Astrocyte (in vitro differentiated cells and primary cell): ENCODE results near the gene GLB1L3.

Source experiments
- EZH2 ChIP-seq: IDR thresholded peaks from 2 replicates; pipeline ENCODE4 v1.6.1; 2012; ENCODE audit warnings: mild to moderate bottlenecking, low read length, inconsistent platforms; ENCODE audit not compliant: insufficient read depth
- TF ChIP-seq, protein P1 (sequence below): IDR thresholded peaks from 2 replicates; pipeline ENCODE4 v1.5.1; 2011; ENCODE audit warnings: low read depth, mild to moderate bottlenecking, inconsistent platforms, low read length, moderate library complexity; ENCODE audit not compliant: insufficient read depth

DNA sequence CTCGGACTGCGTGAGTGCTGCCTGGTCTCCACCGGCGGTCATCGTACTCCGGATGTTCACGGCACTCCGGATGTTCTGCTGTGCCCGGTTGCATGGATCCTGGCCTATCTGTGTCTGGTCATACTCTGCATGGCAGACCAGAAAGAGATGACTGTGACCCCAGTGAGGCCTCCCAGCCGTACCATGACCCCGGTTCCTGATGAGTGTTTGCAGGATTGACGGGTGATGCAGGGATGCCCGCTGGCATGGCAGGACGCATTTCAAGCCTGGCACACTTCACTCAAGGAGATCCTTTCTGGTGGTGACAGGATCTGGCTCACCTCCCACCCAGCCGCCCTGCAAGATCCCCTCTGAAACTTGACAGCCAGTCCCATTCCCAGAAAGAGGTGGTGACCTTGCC is 61.9 kb downstream of the GLB1L3 start:
- TF ChIP-seq, protein P1, sequence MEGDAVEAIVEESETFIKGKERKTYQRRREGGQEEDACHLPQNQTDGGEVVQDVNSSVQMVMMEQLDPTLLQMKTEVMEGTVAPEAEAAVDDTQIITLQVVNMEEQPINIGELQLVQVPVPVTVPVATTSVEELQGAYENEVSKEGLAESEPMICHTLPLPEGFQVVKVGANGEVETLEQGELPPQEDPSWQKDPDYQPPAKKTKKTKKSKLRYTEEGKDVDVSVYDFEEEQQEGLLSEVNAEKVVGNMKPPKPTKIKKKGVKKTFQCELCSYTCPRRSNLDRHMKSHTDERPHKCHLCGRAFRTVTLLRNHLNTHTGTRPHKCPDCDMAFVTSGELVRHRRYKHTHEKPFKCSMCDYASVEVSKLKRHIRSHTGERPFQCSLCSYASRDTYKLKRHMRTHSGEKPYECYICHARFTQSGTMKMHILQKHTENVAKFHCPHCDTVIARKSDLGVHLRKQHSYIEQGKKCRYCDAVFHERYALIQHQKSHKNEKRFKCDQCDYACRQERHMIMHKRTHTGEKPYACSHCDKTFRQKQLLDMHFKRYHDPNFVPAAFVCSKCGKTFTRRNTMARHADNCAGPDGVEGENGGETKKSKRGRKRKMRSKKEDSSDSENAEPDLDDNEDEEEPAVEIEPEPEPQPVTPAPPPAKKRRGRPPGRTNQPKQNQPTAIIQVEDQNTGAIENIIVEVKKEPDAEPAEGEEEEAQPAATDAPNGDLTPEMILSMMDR: no peak
- no peak for TF ChIP-seq EZH2
